Glomerular visceral epithelial cell (primary cell): ENCODE data around the gene OPTC.

Source experiments
- DNase-seq: peaks from one replicate; pipeline ENCODE4 v3.0.0-alpha.2; 2016; ENCODE audit errors: extremely low spot score

The OPTC gene

DNA sequence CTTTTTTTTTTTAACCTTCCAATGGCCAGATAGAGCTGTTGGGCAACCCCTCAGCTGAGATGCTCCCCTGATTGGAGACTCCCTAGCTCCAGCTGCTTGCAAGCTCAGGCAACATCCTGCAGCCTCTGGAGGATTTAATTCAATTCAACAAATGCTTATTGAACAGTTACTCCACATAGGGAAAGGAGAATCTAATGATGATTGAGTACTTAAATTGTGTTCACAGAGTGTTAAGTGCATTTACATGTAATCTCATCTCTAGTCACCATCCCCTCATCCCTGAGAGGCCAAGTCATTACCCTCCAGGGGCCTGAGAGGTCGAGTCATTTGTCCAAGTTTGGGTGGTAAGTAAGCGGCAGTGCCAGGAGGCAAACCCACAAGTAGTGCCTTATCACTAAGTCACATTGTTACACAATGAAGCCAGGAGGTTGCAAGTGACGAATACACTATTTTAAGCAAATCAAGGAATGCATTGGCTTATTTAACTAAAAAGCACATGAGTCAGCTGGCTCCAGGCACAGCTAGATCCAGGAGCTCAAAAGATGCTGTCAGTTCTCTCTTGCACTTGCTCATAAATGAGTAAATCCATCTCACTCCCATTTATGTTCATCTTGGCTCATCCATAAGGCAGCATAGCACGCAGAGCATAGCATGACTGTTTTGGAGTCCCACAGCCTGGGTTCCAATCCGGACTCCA lies 64.3 kb downstream of the OPTC start:
- DNase-seq, result peak; percentile 91
